NCI-H1930 (cell line): ENCODE results near the gene DR1.
"Not testable (repeated sequence)": the region's sequence is repeated elsewhere in the genome, so short reads cannot be mapped to it uniquely, and the experiment has no call there.

Experiments used
- DNase-seq, 2 experiments: peaks; one replicate each; lab custom pipeline; 2025; lab: John Stamatoyannopoulos, UW

The DR1 gene

GRCh38 chr1:93340090-93340489 lies 5.6 kb upstream of the DR1 start:
- DNase-seq: no peak

- no peak for DNase-seq
Observed at GRCh38 chr1:93344484-93344883, 1.2 kb upstream of the DR1 start.

- no peak for DNase-seq
Observed at GRCh38 chr1:93344886-93345632, 648 bp upstream of the DR1 start.

GRCh38 chr1:93346421-93346993 lies 800 bp downstream of the DR1 start:
- no peak for DNase-seq

GRCh38 chr1:93347334-93347899 lies 1.7 kb downstream of the DR1 start:
- no peak for DNase-seq

- no peak for DNase-seq
Observed at GRCh38 chr1:93348104-93348728, 2.5 kb downstream of the DR1 start.

- DNase-seq: no peak
Observed at GRCh38 chr1:93349231-93350135, 3.8 kb downstream of the DR1 start.

GRCh38 chr1:93350322-93350721 lies 4.6 kb downstream of the DR1 start:
- no peak for DNase-seq

- DNase-seq: no peak
Observed at GRCh38 chr1:93350875-93351274, 5.2 kb downstream of the DR1 start.

GRCh38 chr1:93351346-93351745 lies 5.6 kb downstream of the DR1 start:
- DNase-seq: not testable (repeated sequence)

- no peak for DNase-seq
Observed at GRCh38 chr1:93352376-93352775, 6.7 kb downstream of the DR1 start.

- DNase-seq: no peak
Observed at GRCh38 chr1:93353286-93353685, 7.6 kb downstream of the DR1 start.

- no peak for DNase-seq
Observed at GRCh38 chr1:93354749-93355148, 9.0 kb downstream of the DR1 start.

GRCh38 chr1:93357242-93357641 lies 11.5 kb downstream of the DR1 start:
- DNase-seq: no peak

GRCh38 chr1:93358293-93358692 lies 12.6 kb downstream of the DR1 start:
- no peak for DNase-seq

- DNase-seq: no peak
Observed at GRCh38 chr1:93360111-93360510, 14.4 kb downstream of the DR1 start.

- no peak for DNase-seq
Observed at GRCh38 chr1:93362237-93362636, 16.5 kb downstream of the DR1 start.

GRCh38 chr1:93365813-93366212 lies 20.1 kb downstream of the DR1 start:
- no peak for DNase-seq

- DNase-seq: no peak
Observed at GRCh38 chr1:93369734-93370133, 24.0 kb downstream of the DR1 start.

GRCh38 chr1:93374334-93375106 lies 28.8 kb downstream of the DR1 start:
- DNase-seq: no peak

- DNase-seq: no peak
Observed at GRCh38 chr1:93384656-93385055, 38.9 kb downstream of the DR1 start.
